Tibial nerve (tissue), 4 donors: Measurements from ENCODE around the gene GREM1. TPM values are rescaled to one million over a fixed set of nuclear protein-coding genes. Genes with fewer than 3 reads are reported as not detected.

ENCODE experiments used
- DNase-seq, 2 donors: peaks; one replicate each; pipeline ENCODE4 v3.0.0-alpha.2; 2019; ENCODE audit warnings: low spot score in 2 of 2
- H3K27ac ChIP-seq, 4 donors: fragments of 200-600 bp; sonication (generic) in 3 of 4; one replicate each; pipeline ENCODE4 v1.5.1; 2017 to 2019; ENCODE audit warnings: mild to moderate bottlenecking in 1 of 4
- H3K27me3 ChIP-seq, 2 donors: fragments of 200-600 bp; sonication (generic) in 1 of 2; one replicate each; pipeline versions ENCODE4 v1.5.1 to v1.6.0; 2017 to 2019
- H3K36me3 ChIP-seq, 3 donors: fragments of 200-600 bp; sonication (generic); one replicate each; pipeline ENCODE4 v1.5.1; 2018 to 2019
- H3K4me1 ChIP-seq, 4 donors: fragments of 200-600 bp; sonication (generic) in 3 of 4; one replicate each; pipeline ENCODE4 v1.5.1; 2017 to 2019
- H3K4me3 ChIP-seq, 4 donors: fragments of 200-600 bp; sonication (generic) in 3 of 4; one replicate each; pipeline ENCODE4 v1.5.1; 2017 to 2019; ENCODE audit warnings: mild to moderate bottlenecking in 1 of 4, moderate library complexity in 1 of 4
- H3K9me3 ChIP-seq, 4 donors: fragments of 200-600 bp; sonication (generic) in 3 of 4; one replicate each; pipeline ENCODE4 v1.5.1; 2017 to 2019
- EP300 ChIP-seq, 2 donors: sonication (generic); formaldehyde crosslinking; IDR thresholded peaks; one replicate each; pipeline ENCODE4 v1.6.1; 2017; ENCODE audit warnings: antibody characterized with exemption in 2 of 2, mild to moderate bottlenecking in 1 of 2
- POLR2A ChIP-seq, 2 donors: fragments of 450-650 bp; IDR thresholded peaks; one replicate each; pipeline ENCODE4 v1.6.1; 2017; ENCODE audit warnings: antibody characterized with exemption in 2 of 2, mild to moderate bottlenecking in 2 of 2, moderate library complexity in 2 of 2
- WGBS, 2 donors: methylation state at CpG; one replicate each; pipeline ENCODE4 v1.1.5; 2018; 5-methylcytosine and 5-hydroxymethylcytosine counted together
- total RNA-seq, 4 donors: library from RNA; depleted of rRNA; stranded (reverse); fragments of >200 nt; gene quantifications; one replicate each; pipeline ENCODE4 v1.1.0, GENCODE V29; 2016
- TF ChIP-seq, protein P1 (sequence below), 5 experiments: fragments of 200-600 bp in 3 of 5; fragments of 450-650 bp in 2 of 5; sonication (generic) in 3 of 5; IDR thresholded peaks; one replicate each; pipeline ENCODE4 v1.5.1; 2016 to 2019; ENCODE audit warnings: antibody characterized with exemption in 5 of 5, mild to moderate bottlenecking in 3 of 5, moderate library complexity in 2 of 5

GREM1 gene
- total RNA-seq, 4 donors from 2014 or later = 0.30 TPM; not detected in 3

- TF ChIP-seq, protein P1, sequence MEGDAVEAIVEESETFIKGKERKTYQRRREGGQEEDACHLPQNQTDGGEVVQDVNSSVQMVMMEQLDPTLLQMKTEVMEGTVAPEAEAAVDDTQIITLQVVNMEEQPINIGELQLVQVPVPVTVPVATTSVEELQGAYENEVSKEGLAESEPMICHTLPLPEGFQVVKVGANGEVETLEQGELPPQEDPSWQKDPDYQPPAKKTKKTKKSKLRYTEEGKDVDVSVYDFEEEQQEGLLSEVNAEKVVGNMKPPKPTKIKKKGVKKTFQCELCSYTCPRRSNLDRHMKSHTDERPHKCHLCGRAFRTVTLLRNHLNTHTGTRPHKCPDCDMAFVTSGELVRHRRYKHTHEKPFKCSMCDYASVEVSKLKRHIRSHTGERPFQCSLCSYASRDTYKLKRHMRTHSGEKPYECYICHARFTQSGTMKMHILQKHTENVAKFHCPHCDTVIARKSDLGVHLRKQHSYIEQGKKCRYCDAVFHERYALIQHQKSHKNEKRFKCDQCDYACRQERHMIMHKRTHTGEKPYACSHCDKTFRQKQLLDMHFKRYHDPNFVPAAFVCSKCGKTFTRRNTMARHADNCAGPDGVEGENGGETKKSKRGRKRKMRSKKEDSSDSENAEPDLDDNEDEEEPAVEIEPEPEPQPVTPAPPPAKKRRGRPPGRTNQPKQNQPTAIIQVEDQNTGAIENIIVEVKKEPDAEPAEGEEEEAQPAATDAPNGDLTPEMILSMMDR (IDR thresholded peaks at IDR 0.05) = no peak
- TF ChIP-seq POLR2A (IDR thresholded peaks at IDR 0.05) = no peak
- no peak for TF ChIP-seq EP300 (IDR thresholded peaks at IDR 0.05)
- WGBS, 2 donors = 88 to 92% methylated on average over 4 of the region's 4 CpGs
Observed at GRCh38 chr15:32778391-32779176, 60.8 kb downstream of the GREM1 start.

DNA sequence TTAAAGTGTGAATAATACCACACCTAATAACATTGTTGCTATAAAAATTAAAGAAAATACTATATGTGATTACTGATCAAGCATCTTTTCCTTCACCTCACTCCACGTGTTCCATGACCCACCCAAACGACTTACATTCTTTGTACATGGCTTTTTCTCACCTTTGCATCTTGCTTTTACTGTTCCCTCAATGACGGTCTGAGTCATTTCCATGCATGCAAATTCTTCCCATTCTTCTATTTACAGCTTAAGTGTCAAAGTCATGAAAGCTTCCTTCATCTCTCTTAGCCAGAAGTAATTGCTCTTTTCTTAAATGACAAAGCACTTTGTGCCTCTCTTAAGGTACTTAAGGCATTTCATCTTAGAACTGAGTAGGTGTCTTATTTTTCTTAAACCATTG, 64.0 kb downstream of the GREM1 start:
- peaks cover 0 to 16% (median 0%) of the 10 kb centered on the region in 4 donors for H3K9me3 ChIP-seq
- no peak overlapping the region for H3K27ac ChIP-seq
- 57 to 59% methylated on average over 3 of the region's 3 CpGs for WGBS, 2 donors

More at GRCh38 chr15:32778391-32779176, 60.8 kb downstream of the GREM1 start:
- Histone ChIP-seq H3K27me3 (no peaks in the 10 kb centered on the region), H3K36me3 (no peaks in the 10 kb centered on the region), H3K4me3 (no peak overlapping the region), H3K9me3 (peaks cover 0 to 16% (median 0%) of the 10 kb centered on the region in 4 donors), H3K27ac (no peak overlapping the region), H3K4me1 (no peaks in the 10 kb centered on the region)
- DNase-seq = no peak

DNA sequence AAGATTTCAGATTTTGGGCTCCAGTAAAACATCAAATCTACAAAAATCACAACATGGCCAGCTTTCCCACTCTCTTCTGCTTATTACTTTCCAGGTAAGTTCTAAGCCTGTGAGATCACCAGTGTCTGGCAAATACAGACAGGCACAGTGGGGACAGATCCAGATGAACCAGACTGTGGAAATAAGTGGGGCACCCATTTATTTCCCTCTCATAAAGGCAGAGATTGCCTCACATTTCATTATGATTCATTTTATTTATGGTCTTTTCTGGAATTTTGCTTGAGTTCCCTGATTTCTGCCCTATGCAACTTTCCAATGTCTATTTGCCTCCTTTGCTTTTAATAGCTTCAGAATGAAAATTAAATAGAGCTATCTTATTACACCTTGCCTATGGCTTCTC, 66.8 kb downstream of the GREM1 start:
- TF ChIP-seq, protein P1 (IDR thresholded peaks at IDR 0.05) = no peak
- TF ChIP-seq EP300 (IDR thresholded peaks at IDR 0.05) (no peak), POLR2A (IDR thresholded peaks at IDR 0.05) (no peak)
- Histone ChIP-seq H3K4me1 (peaks cover 0 to 3% (median 0%) of the 10 kb centered on the region in 4 donors), H3K27ac (no peak overlapping the region), H3K36me3 (no peaks in the 10 kb centered on the region), H3K27me3 (no peaks in the 10 kb centered on the region), H3K9me3 (peaks cover 0 to 4% (median 0%) of the 10 kb centered on the region in 4 donors), H3K4me3 (no peak overlapping the region)
- no peak for DNase-seq

More for the DNA sequence above, 64.0 kb downstream of the GREM1 start:
- H3K4me3 ChIP-seq = no peak overlapping the region
- DNase-seq = no peak
- TF ChIP-seq EP300 (IDR thresholded peaks at IDR 0.05) (no peak), POLR2A (IDR thresholded peaks at IDR 0.05) (no peak)
- TF ChIP-seq, protein P1 (IDR thresholded peaks at IDR 0.05) = no peak
- no peaks in the 10 kb centered on the region for H3K27me3 ChIP-seq
- no peaks in the 10 kb centered on the region for H3K4me1 ChIP-seq
- H3K36me3 ChIP-seq = no peaks in the 10 kb centered on the region

GRCh38 chr15:32786906-32787305, 69.1 kb downstream of the GREM1 start:
- no peak overlapping the region for H3K4me3 ChIP-seq
- DNase-seq = no peak
- no peak for TF ChIP-seq EP300 (IDR thresholded peaks at IDR 0.05)
- TF ChIP-seq, protein P1 (IDR thresholded peaks at IDR 0.05) = no peak
- no peak for TF ChIP-seq POLR2A (IDR thresholded peaks at IDR 0.05)
- no peaks in the 10 kb centered on the region for H3K27me3 ChIP-seq
- 36 to 53% methylated on average over 7 of the region's 7 CpGs for WGBS, 2 donors
- no peaks in the 10 kb centered on the region for H3K36me3 ChIP-seq
- no peak overlapping the region for H3K27ac ChIP-seq
- H3K4me1 ChIP-seq = peaks cover 0 to 3% (median 0%) of the 10 kb centered on the region in 4 donors
- H3K9me3 ChIP-seq = no peaks in the 10 kb centered on the region

GRCh38 chr15:32787949-32788348, 70.1 kb downstream of the GREM1 start:
- H3K36me3 ChIP-seq = no peaks in the 10 kb centered on the region
- TF ChIP-seq POLR2A (IDR thresholded peaks at IDR 0.05) = no peak
- TF ChIP-seq, protein P1 (IDR thresholded peaks at IDR 0.05) = no peak
- TF ChIP-seq EP300 (IDR thresholded peaks at IDR 0.05) = no peak
- no peaks in the 10 kb centered on the region for H3K9me3 ChIP-seq
- no peak overlapping the region for H3K27ac ChIP-seq
- WGBS, 2 donors = 87 to 89% methylated on average over 5 of the region's 5 CpGs
- H3K27me3 ChIP-seq = no peaks in the 10 kb centered on the region
- no peak overlapping the region for H3K4me3 ChIP-seq
- DNase-seq = no peak
- H3K4me1 ChIP-seq = peaks cover 0 to 3% (median 0%) of the 10 kb centered on the region in 4 donors
